GM12872 (cell line): Measurements from ENCODE around the gene STPG4.

Experiments used
- TF ChIP-seq, protein P1 (sequence below): IDR thresholded peaks from 3 replicates; pipeline ENCODE4 v1.5.1; 2011; ENCODE audit warnings: low read depth, mild to moderate bottlenecking, low read length, moderate library complexity; ENCODE audit not compliant: insufficient read depth

Gene STPG4

DNA sequence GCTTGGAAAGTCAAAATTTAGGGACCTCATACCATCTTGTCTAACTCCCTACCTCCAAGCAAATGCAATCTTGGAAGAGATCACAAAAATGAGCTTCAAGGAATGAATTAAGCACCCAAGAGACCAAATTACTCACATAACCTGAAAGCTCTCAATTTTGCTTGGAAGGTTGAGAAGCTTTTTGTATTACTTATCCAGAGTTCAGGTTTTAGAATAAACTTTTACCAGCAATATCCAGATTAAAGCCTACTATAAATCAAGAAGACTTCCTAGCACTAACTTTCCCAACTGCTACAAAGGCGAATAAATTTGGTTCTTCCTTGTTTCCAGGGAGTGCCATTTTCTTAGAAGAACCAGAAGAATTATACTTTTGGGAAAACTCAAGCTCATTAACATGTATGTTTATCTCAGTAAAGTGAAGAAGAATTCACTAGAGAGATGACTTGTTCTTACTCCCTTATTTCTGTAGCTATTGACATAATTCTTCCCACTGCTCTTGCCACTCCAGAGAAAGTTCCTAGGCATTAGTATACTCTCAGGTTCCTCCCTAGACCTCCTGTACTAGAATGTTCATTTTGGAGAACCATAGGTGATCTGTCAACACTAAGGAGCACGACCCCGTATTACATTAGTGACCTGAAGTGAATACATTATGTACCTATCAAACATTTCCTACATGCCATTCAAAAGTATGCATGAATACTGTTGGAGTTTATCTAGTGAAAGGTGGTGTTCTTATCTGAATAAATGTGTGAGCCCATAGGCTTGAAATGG is 18.0 kb upstream of the STPG4 start:
- TF ChIP-seq, protein P1, sequence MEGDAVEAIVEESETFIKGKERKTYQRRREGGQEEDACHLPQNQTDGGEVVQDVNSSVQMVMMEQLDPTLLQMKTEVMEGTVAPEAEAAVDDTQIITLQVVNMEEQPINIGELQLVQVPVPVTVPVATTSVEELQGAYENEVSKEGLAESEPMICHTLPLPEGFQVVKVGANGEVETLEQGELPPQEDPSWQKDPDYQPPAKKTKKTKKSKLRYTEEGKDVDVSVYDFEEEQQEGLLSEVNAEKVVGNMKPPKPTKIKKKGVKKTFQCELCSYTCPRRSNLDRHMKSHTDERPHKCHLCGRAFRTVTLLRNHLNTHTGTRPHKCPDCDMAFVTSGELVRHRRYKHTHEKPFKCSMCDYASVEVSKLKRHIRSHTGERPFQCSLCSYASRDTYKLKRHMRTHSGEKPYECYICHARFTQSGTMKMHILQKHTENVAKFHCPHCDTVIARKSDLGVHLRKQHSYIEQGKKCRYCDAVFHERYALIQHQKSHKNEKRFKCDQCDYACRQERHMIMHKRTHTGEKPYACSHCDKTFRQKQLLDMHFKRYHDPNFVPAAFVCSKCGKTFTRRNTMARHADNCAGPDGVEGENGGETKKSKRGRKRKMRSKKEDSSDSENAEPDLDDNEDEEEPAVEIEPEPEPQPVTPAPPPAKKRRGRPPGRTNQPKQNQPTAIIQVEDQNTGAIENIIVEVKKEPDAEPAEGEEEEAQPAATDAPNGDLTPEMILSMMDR, result no peak

GRCh38 chr2:47172156-47172921 is 17.2 kb upstream of the STPG4 start:
- TF ChIP-seq, protein P1, result no peak

DNA sequence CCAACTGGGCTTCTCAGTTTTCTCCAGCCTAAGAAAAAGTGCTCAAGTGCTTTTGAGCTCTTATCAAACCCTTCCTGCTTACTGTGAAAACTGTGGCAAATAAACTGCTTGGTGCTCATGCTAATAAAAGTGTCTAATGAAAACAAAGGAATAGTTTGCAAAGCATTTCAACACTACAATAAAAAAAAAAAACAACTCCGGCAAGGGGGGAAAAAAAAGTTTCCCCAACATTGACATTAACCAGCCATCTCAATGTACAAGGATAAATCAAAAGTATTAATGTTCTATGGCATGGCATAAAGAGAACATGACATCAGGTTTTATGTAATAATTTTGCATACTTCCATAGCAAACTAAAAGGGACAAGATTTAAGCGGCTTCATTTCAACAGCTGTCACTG is 14.7 kb upstream of the STPG4 start:
- TF ChIP-seq, protein P1, result no peak

GRCh38 chr2:47167149-47167548 is 12.0 kb upstream of the STPG4 start:
- TF ChIP-seq, protein P1, result no peak

GRCh38 chr2:47165001-47165555 is 10.0 kb upstream of the STPG4 start:
- TF ChIP-seq, protein P1, result no peak

GRCh38 chr2:47162780-47163179 is 7.7 kb upstream of the STPG4 start:
- TF ChIP-seq, protein P1, result no peak

- TF ChIP-seq, protein P1, result no peak
Observed at GRCh38 chr2:47161475-47161874, 6.4 kb upstream of the STPG4 start.
